ENCODE data around the gene PTRH2.
A peak's percentile ranks its signal among the peaks of the same experiment; 100 is the strongest.

The PTRH2 gene

DNA sequence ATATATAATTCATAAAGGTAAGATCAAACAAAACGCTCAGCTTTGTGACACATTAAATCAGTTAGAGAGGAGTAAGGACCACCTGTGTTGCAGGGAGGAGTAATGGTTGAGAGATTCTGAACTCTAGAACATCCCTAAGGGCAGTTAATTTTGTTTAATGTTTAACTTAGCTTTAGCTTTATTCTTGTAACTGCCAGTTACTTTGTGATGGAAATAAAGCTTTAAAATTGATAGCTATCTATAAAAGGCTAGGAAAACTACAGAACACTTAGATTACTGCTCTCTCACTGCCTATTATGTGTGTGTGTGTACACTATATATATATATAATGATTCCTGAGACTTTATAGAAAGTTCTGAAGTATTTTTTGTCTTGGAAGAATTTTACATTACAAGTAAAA lies 37.8 kb downstream of the PTRH2 start:
- DNase-seq (ENCODE audit: low read depth) = no peak

DNA sequence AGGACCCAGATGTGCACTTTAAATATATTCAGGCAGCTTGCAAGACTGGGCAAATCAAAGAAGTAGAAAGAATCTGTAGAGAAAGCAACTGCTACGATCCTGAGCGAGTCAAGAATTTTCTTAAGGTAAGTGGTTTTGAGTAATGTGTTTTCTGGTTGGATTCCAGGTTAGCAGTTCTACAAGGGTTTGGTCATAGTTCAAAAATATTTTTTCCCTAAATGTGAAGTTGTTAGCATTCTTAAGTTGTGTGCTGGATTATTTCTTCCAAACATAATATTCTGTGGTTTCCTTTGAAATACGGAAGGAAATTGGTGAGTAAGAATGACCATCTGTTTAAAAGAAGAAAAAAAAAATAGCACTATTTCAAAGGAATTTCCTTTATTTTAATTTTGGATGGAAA lies 38.4 kb downstream of the PTRH2 start:
- DNase-seq (ENCODE audit: low read depth) = peak; percentile 75

GRCh38 chr17:59666235-59666634 lies 41.0 kb downstream of the PTRH2 start:
- no peak for DNase-seq (ENCODE audit: low read depth)

GRCh38 chr17:59656624-59657023 lies 50.6 kb downstream of the PTRH2 start:
- DNase-seq (ENCODE audit: low read depth) = peak; percentile 61

- peak; percentile 24 for DNase-seq (ENCODE audit: low read depth)
Measured at GRCh38 chr17:59652119-59652518, 55.1 kb downstream of the PTRH2 start.

GRCh38 chr17:59651346-59651745 lies 55.9 kb downstream of the PTRH2 start:
- DNase-seq (ENCODE audit: low read depth) = no peak

GRCh38 chr17:59650642-59651041 lies 56.6 kb downstream of the PTRH2 start:
- no peak for DNase-seq (ENCODE audit: low read depth)

- DNase-seq (ENCODE audit: low read depth) = no peak
Measured at GRCh38 chr17:59649886-59650285, 57.3 kb downstream of the PTRH2 start.

Measured in fibroblast of the conjunctiva (primary cell).